ENCODE data around the gene C14orf180. TPM values are rescaled to one million over a fixed set of nuclear protein-coding genes. Genes with fewer than 3 reads are reported as not detected.

Gene C14orf180
- total and polyA plus RNA-seq, 2 of the 8 experiments (the other 6 are each of a cell fraction or from before 2014, with no cell fraction given) = not detected

DNA sequence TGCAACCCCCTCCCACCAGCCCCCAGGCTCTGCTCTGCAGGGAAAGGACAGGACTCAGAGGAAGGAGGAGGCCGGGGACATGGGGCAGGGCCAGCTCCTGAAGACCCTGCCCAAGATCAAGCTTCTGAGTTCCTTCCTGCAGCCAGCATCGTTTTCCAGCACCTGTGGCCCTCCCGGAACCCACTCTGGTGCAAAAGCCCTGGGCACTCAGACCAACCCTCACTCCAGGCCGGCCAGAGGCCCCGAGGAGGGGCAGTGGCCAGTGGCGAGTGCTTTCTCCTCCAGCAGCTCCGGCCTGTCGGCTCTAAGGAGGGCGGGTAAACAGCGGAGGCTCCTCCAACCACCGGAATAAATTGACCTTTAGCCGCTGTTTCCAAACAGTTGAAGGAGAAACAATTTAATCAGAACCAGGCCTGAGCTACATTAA is 14.2 kb downstream of the C14orf180 start (continued):
- TF ChIP-seq SIRT6 (IDR thresholded peaks at IDR 0.05; ENCODE audit: low read length) (no peak), TAF7 (optimal IDR thresholded peaks at IDR 0.05; ENCODE audit: borderline replicate concordance, low read depth, low read length) (no peak), NRF1 (IDR thresholded peaks at IDR 0.05; ENCODE audit: low read depth, low read length) (no peak), POU5F1 (IDR thresholded peaks at IDR 0.05; ENCODE audit: low read depth, low read length) (no peak)
